Upper lobe of left lung (tissue), 6 donors: Measurements from ENCODE around the gene SH3YL1. TPM values are rescaled to one million over a fixed set of nuclear protein-coding genes. Genes with fewer than 3 reads are reported as not detected.
A peak's percentile ranks its signal among the peaks of the same experiment; 100 is the strongest.

Source experiments
- ATAC-seq, 2 donors: fragments of 200-7000 bp; cut with Tn5 transposase; one replicate each; pipeline ENCODE4 v1.9.1; 2022; ENCODE audit warnings: mild to moderate bottlenecking in 2 of 2, moderate library complexity in 2 of 2; ENCODE audit not compliant: low FRiP score in 2 of 2
- DNase-seq, 2 donors: peaks; one replicate each; pipeline ENCODE4 v3.0.0-alpha.2; 2019 to 2020
- H3K27ac ChIP-seq, 4 donors: fragments of 200-600 bp; sonication (generic); one replicate each; pipeline ENCODE4 v1.5.1; 2016 to 2019
- H3K27me3 ChIP-seq, 4 donors: fragments of 200-600 bp; sonication (generic); one replicate each; pipeline ENCODE4 v1.5.1; 2017 to 2019
- H3K36me3 ChIP-seq, 4 donors: fragments of 200-600 bp; sonication (generic); one replicate each; pipeline ENCODE4 v1.5.1; 2016 to 2019
- H3K4me1 ChIP-seq, 4 donors: fragments of 200-600 bp; sonication (generic); one replicate each; pipeline ENCODE4 v1.5.1; 2018 to 2019
- H3K4me3 ChIP-seq, 4 donors: fragments of 200-600 bp; sonication (generic); one replicate each; pipeline ENCODE4 v1.5.1; 2017 to 2019; ENCODE audit warnings: mild to moderate bottlenecking in 2 of 4, moderate library complexity in 1 of 4
- H3K9me3 ChIP-seq, 4 donors: fragments of 200-600 bp; sonication (generic); one replicate each; pipeline ENCODE4 v1.5.1; 2018 to 2019
- EP300 ChIP-seq, 4 donors: sonication (generic); formaldehyde crosslinking; IDR thresholded peaks; one replicate each; pipeline ENCODE4 v1.5.1; 2017; ENCODE audit warnings: antibody characterized with exemption in 4 of 4, control low read depth in 2 of 4
- POLR2A ChIP-seq, 4 donors: fragments of 450-650 bp; IDR thresholded peaks; one replicate each; pipeline ENCODE4 v1.5.1; 2016 to 2017; ENCODE audit warnings: antibody characterized with exemption in 4 of 4, mild to moderate bottlenecking in 2 of 4
- POLR2AphosphoS5 ChIP-seq, 2 donors: sonication (generic); formaldehyde crosslinking; IDR thresholded peaks; one replicate each; pipeline ENCODE4 v1.5.1; 2017; ENCODE audit warnings: antibody characterized with exemption in 2 of 2
- WGBS, 2 donors: methylation state at CpG; one replicate each; pipeline ENCODE4 v1.1.5; 2017 to 2018; 5-methylcytosine and 5-hydroxymethylcytosine counted together
- total RNA-seq, 6 donors: library from RNA; depleted of rRNA in 4 of 6; stranded (reverse); fragments of >200 nt in 4 of 6; gene quantifications; one replicate each; pipeline versions ENCODE4 v1.1.0 to v1.2.1, GENCODE V29; 2016 to 2021
- TF ChIP-seq, protein P1 (sequence below), 6 experiments: fragments of 450-650 bp in 4 of 6; fragments of 200-600 bp in 2 of 6; sonication (generic) in 2 of 6; IDR thresholded peaks; one replicate each; pipeline ENCODE4 v1.5.1; 2016 to 2019; ENCODE audit warnings: antibody characterized with exemption in 6 of 6
- donor health status: DM: no; HTN: no; CAD: no; lungs with moderate emphysema.
- donor health status: DM: no; HTN: yes; CAD: no; lungs with severe emphysema.

SH3YL1 gene
- total RNA-seq, 6 donors from 2014 or later, result 30.5 to 140 (median 89.2) TPM

DNA sequence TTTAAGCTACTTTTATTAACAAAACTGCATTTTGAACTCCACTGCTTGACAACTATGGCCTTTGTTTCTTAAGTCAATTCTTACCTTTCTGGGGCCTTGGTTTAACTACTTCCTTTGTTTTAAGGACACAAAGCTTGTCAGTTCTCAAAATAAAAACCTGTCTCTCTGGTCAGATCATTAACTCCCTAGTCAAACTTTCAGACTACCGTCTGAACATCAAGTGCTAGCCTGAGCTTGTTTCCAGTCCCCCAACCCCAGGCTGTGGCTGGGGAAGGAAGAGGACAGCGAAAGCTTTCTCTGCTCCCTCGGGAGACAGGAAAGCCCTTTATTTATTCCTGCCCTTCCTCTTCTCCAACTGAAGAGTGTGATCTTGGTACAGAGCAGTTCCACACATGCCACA, 1.7 kb downstream of the SH3YL1 start:
- peak overlapping the region; percentile 35 to 93 (median 64) for H3K27ac ChIP-seq
- H3K9me3 ChIP-seq, result no peaks in the 10 kb centered on the region
- TF ChIP-seq EP300 (IDR thresholded peaks at IDR 0.05) (no peak), POLR2A (IDR thresholded peaks at IDR 0.05) (no peak), POLR2AphosphoS5 (IDR thresholded peaks at IDR 0.05) (no peak)
- TF ChIP-seq, protein P1, sequence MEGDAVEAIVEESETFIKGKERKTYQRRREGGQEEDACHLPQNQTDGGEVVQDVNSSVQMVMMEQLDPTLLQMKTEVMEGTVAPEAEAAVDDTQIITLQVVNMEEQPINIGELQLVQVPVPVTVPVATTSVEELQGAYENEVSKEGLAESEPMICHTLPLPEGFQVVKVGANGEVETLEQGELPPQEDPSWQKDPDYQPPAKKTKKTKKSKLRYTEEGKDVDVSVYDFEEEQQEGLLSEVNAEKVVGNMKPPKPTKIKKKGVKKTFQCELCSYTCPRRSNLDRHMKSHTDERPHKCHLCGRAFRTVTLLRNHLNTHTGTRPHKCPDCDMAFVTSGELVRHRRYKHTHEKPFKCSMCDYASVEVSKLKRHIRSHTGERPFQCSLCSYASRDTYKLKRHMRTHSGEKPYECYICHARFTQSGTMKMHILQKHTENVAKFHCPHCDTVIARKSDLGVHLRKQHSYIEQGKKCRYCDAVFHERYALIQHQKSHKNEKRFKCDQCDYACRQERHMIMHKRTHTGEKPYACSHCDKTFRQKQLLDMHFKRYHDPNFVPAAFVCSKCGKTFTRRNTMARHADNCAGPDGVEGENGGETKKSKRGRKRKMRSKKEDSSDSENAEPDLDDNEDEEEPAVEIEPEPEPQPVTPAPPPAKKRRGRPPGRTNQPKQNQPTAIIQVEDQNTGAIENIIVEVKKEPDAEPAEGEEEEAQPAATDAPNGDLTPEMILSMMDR (IDR thresholded peaks at IDR 0.05), result no peak
- WGBS, 2 donors, result 40 to 43% methylated on average over 3 of the region's 3 CpGs
- DNase-seq (no peak), ATAC-seq (no peak)
- peaks cover 31 to 60% (median 44%) of the 10 kb centered on the region in 4 donors for H3K4me1 ChIP-seq
- H3K27me3 ChIP-seq, result no peaks in the 10 kb centered on the region
- H3K36me3 ChIP-seq, result no peaks in the 10 kb centered on the region
- H3K4me3 ChIP-seq, result peak overlapping the region in 1 of 4 donors; percentile 89

DNA sequence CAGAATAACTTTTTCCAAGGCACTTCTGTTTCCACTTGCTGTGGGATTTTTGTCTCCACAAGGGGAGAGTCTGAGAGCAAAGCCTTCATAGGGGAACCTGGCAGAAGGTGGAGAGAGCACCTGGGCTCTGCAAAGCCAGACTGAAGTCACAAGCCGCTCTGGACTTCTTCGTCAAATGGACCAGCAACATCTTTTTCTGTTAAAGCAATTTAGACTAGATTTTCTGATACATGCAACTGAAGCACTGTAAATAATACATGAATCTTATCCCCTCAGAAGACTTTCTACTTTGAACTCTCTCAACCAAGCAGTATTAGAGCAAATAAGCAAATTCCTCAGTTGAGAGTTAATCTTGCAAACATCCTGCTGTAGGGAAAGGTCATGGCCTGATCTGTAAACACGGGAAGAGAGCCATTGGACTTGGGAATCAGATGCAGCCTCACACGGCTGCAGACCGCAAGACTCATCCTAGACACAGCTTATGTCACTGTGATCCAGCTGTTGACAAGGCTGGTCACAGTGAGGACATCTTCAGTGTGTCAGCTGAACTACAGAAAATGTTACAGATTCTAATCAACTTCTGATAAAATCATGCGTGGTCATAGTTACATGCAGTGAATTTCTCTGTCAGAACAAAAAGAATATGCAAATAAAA, 3.2 kb downstream of the SH3YL1 start:
- H3K27ac ChIP-seq, result peak overlapping the region in 1 of 4 donors; percentile 93
- 45 to 54% methylated on average over 6 of the region's 6 CpGs for WGBS, 2 donors

DNA sequence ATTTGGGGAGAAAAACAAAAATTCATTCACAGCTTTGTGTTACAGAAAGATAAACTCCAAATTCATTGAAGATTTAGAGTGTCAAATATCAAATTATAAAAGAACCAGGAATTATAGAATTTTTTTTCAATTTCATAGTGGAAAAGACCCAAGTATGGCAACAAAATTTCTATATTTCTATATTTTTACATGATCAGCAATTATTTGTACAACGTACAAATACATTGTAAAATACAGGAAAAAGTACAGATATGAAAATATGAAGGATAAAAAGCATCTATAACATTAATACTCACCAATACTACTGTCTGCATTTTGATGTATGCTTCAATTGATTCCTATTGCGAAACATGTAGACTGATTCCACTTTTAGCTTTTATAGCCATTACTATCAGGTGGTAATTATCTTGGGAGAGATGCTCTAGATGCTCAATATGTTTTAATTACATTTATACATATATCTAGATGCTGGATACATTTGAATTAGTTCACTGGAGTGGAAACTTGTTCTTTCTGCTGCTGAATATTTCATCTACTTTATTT, 4.0 kb downstream of the SH3YL1 start:
- Histone ChIP-seq H3K27ac (no peak overlapping the region), H3K4me3 (no peak overlapping the region), H3K9me3 (no peaks in the 10 kb centered on the region), H3K36me3 (no peaks in the 10 kb centered on the region), H3K27me3 (no peaks in the 10 kb centered on the region), H3K4me1 (peaks cover 19 to 39% (median 27%) of the 10 kb centered on the region in 4 donors)
- TF ChIP-seq EP300 (IDR thresholded peaks at IDR 0.05) (no peak), POLR2AphosphoS5 (IDR thresholded peaks at IDR 0.05) (no peak)
- no peak for ATAC-seq
- no peak for DNase-seq
- 94% methylated on average over 2 of the region's 2 CpGs for WGBS, 2 donors

More for the DNA sequence above, 3.2 kb downstream of the SH3YL1 start:
- TF ChIP-seq, protein P1 (IDR thresholded peaks at IDR 0.05), result no peak
- TF ChIP-seq POLR2AphosphoS5 (IDR thresholded peaks at IDR 0.05) (peak in 1 of 2 donors; percentile 43), EP300 (IDR thresholded peaks at IDR 0.05) (no peak)
- no peaks in the 10 kb centered on the region for H3K36me3 ChIP-seq
- no peaks in the 10 kb centered on the region for H3K9me3 ChIP-seq
- no peak for ATAC-seq
- H3K27me3 ChIP-seq, result no peaks in the 10 kb centered on the region
- DNase-seq, result no peak
- no peak overlapping the region for H3K4me3 ChIP-seq
- peaks cover 22 to 45% (median 30%) of the 10 kb centered on the region in 4 donors for H3K4me1 ChIP-seq

DNA sequence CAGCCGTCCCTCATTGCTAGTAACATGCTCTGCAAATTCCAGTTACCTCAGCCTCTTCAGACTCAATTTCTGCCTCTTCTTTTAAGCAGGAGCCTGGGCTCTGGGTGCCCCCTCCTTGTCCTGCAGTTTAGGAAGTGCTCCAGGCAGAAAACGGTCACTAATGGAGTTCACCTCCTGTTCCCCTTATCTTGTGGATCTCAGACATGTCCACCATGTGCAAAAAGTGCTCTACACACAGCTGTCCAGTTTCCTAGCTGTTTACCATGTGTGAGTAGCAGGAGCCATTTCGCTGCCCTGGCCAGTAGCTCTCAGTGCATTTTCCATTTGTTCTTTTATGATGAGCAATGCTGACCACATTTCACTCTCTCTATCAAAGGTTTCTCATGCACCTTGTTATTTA, 4.9 kb downstream of the SH3YL1 start:
- WGBS, 2 donors, result 81 to 83% methylated on average over 3 of the region's 3 CpGs
- Histone ChIP-seq H3K4me1 (peaks cover 19 to 36% (median 27%) of the 10 kb centered on the region in 4 donors), H3K27me3 (no peaks in the 10 kb centered on the region), H3K4me3 (no peak overlapping the region), H3K27ac (no peak overlapping the region), H3K9me3 (no peaks in the 10 kb centered on the region), H3K36me3 (no peaks in the 10 kb centered on the region)
- no peak for ATAC-seq
- DNase-seq, result no peak
- TF ChIP-seq POLR2AphosphoS5 (IDR thresholded peaks at IDR 0.05) (no peak), POLR2A (IDR thresholded peaks at IDR 0.05) (no peak), EP300 (IDR thresholded peaks at IDR 0.05) (no peak)
- TF ChIP-seq, protein P1 (IDR thresholded peaks at IDR 0.05), result no peak

DNA sequence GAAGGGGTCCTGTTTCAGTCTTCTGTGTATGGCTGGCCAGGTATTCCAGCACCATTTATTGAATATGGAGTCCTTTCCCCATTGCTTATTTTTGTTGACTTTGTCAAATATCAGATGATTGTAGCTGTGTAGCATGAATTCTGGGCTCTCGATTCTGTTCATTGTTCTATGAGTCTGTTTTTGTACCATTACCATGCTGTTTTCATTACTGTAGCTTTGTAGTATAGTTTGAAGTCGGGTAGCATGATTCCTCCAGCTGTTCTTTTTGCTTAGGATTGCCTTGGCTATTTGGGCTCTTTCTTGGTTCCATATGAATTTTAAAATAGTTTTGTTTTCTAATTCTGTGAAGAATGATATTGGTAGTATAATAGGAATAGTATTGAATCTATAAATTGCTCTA, 6.0 kb downstream of the SH3YL1 start:
- TF ChIP-seq EP300 (IDR thresholded peaks at IDR 0.05), result no peak
- TF ChIP-seq POLR2A (IDR thresholded peaks at IDR 0.05), result no peak
- ATAC-seq (no peak), DNase-seq (no peak)
- WGBS, 2 donors, result 98% methylated on average over 2 of the region's 2 CpGs
- Histone ChIP-seq H3K36me3 (no peaks in the 10 kb centered on the region), H3K4me1 (peaks cover 13 to 25% (median 20%) of the 10 kb centered on the region in 4 donors), H3K27ac (no peak overlapping the region), H3K27me3 (no peaks in the 10 kb centered on the region), H3K4me3 (no peak overlapping the region), H3K9me3 (no peaks in the 10 kb centered on the region)
